HG03442 (cell line): ENCODE data around the gene SLC22A8.
"Not testable (repeated sequence)": the region's sequence is repeated elsewhere in the genome, so short reads cannot be mapped to it uniquely, and the experiment has no call there.

ENCODE experiments used
- ATAC-seq: cut with Tn5 transposase; IDR thresholded peaks from one replicate; pipeline ENCODE4 v1.9.1; 2021; ENCODE audit warnings: mild to moderate bottlenecking, moderate library complexity; ENCODE audit not compliant: unreplicated experiment

SLC22A8 gene, protein sequence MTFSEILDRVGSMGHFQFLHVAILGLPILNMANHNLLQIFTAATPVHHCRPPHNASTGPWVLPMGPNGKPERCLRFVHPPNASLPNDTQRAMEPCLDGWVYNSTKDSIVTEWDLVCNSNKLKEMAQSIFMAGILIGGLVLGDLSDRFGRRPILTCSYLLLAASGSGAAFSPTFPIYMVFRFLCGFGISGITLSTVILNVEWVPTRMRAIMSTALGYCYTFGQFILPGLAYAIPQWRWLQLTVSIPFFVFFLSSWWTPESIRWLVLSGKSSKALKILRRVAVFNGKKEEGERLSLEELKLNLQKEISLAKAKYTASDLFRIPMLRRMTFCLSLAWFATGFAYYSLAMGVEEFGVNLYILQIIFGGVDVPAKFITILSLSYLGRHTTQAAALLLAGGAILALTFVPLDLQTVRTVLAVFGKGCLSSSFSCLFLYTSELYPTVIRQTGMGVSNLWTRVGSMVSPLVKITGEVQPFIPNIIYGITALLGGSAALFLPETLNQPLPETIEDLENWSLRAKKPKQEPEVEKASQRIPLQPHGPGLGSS

DNA sequence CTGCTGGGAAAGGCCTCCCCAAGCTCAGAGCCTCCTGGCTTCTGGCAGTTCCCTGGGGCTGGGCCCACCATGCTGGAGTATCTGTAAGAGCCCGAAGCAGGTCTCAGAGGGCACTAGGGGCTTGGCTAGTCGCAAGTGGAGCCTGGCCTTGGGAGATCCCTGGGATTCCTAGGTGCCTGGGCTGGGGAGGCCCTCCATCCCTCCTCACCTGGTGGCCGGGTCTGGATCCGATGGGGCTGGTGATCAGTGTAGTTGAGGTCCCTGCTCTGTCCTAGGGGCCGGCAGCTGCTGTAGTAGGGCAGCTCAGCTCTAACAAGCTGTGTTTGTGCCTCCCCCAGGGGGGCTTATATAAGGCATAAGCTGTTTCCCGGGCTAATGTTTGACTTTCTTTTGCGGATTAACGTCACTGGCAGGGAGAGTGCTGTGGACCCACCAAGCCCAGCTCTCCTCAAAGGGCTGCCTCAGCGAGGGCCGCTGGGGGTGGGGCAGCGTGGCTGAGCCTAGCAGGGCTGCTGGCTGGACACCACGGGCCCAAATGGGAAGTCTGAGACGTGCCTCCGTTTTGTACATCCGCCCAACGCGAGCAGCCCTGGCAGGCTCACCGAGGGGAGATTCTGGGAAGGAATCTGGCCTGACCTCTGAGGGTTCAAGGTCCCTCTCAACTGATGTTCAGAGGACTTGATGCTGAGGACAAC, at the start of gene SLC22A8:
SLC22A8 (minus strand) TSS at position 321 of the 695 bp plus-strand sequence. CDS start 883 bp downstream, outside the sequence.
- ATAC-seq: no peak

GRCh38 chr11:63046203-63046602, 30.6 kb upstream of the SLC22A8 start:
- ATAC-seq: not testable (repeated sequence)

GRCh38 chr11:63042596-63042995, 27.0 kb upstream of the SLC22A8 start:
- no peak for ATAC-seq

DNA sequence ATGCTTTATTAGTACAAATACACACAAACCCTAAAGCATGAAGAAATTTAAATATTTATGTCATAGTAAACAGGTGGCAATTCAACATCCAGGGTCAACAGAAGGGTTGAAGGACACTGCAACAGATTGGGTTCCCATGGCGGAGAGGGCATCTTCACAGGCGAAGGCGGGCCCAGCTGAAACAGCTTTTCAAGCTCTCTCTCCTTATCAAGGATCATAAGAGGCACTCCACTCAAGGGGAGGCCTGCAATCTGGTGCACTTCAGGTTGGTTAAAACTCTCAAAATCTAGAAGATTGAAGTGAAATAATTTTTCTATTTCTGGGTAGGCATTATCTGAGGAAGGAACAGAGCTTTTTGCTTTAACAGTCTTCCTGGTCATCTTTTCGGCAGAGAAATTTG, 16.8 kb upstream of the SLC22A8 start:
- no peak for ATAC-seq

- ATAC-seq: peak; percentile 60
Measured at GRCh38 chr11:63023841-63024648, 8.4 kb upstream of the SLC22A8 start.

DNA sequence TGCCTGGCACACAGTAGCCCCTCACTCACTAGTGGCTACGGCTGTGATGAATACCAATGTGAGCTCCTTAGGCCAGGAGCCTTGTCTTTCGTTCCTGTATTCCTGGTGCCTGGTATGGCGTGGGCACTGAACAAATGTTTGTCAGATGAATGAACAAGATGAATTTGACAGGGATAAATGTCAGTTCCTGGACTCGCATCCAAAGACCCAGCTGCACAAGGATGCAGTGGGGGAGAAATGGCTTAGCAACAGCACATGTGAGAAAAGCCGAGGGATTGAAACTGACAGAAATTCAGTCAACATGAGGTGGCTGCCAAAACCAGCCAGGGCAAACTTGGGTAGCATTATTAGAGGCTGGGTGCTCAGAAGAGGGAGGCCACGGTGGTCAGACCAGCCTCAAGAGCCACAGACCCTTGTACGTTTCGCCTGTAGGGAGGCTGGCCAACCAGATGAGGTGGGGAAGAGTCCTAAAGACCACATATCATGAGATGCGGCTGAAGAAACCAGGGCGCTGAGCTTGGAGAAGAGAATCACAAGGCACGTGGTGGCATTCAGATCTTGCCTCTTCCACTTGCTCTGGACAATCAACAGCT, 7.7 kb upstream of the SLC22A8 start:
- ATAC-seq: no peak

GRCh38 chr11:63022441-63022840, 6.8 kb upstream of the SLC22A8 start:
- ATAC-seq: no peak

GRCh38 chr11:63020671-63021291, 5.1 kb upstream of the SLC22A8 start:
- no peak for ATAC-seq

DNA sequence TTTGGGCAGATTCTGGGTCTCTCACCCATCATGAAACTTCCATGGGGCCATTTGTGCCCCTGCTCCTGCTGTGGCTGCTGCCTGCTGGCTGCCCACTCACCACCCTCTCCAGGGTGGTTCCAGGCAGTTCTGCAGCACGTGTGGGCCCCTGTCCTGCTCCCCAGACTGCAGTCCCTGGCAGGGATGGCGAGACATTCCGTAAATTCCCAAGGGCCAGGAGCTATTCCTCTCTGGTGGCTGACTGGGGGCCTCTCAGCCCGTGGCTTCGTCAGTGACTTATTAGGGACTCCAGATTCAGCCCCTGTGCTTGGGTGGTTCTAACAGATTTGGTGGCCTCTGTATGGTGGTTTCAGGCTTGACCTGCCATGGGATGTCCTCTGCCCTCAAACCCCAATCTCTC, 3.9 kb upstream of the SLC22A8 start:
- ATAC-seq: no peak

GRCh38 chr11:63017306-63017974, 1.8 kb upstream of the SLC22A8 start:
- ATAC-seq: no peak

- ATAC-seq: no peak
Measured at GRCh38 chr11:63014408-63015055, 1.1 kb downstream of the SLC22A8 start.

DNA sequence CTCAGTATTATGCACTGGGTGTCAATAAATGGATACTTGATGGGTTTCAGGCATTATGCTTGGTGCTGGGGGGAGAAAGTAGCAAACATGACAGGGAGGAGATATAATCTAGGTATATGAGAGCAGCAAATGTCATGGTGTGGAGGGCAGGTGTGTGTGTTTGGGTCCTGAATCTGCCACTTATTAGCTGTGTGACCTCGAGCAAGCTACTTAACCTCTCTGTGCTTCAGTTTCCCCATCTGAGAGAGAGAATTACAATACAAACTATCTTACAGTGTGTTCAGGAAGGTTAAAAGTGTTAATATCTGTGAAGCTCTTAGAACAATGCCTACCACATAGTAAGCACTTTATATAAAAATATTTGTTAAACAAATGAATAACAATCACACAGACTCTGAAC, 2.8 kb downstream of the SLC22A8 start:
- no peak for ATAC-seq

DNA sequence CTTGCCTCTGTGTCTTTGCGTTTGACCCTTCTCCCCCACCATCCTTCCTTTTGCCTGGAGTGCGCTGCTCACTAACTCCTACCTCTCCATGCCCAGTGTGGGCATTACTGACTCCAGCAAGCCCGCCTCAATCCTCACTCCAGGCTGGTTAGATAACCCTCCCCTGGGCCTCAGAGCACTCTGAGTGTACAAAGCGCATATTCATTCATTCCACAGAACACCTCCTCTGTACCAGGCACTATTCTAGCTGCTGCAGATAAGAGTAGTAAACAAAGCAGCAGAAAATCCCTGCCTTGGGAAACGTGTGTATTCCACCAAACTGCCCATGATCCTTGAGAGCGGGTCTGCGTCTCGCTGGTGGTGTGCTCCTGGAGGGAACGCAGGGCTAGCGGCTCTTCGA, 3.2 kb downstream of the SLC22A8 start:
- ATAC-seq: no peak

GRCh38 chr11:63010934-63011439, 4.7 kb downstream of the SLC22A8 start:
- ATAC-seq: no peak

DNA sequence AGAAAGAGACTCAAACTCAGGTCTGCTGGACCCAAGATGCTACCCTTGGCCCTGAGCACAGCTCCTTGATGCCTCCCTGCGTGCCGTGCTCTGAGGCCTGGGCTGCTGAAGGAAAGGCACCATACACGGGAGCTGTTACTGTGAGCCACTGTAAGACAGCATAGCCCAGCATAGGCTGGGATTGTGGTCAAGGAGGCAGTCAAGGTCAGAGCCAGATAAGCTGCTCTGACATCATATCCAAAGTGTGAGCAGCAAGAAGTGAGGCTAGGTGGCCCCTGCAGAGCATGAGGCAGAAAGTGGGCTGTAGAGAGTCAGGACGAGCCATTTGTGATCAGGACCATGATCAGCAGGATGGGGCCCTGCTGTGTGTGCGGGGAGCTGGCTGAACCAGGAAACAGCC, 7.7 kb downstream of the SLC22A8 start:
- ATAC-seq: no peak

DNA sequence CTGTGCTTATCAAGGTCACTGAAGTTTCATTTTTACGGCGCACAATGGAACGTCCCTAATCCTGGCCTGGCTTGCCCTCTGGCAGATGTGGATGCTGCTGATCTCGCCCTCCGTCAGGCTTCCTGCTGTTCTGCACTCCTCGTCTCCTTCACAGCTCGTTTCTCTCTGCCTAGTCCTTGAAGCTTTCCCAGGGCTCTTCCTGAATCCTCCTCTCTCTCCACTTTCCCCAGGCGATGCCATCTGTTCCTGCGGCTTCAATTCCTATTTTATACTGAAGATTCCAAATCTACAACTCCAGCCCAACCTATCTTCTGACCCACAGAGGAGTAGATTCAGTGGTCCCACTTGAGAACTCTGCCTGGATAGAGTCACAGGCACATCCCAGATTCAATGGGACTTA, 14.2 kb downstream of the SLC22A8 start:
- no peak for ATAC-seq

GRCh38 chr11:62999649-63000048, 16.0 kb downstream of the SLC22A8 start:
- ATAC-seq: no peak

GRCh38 chr11:62999156-62999555, 16.5 kb downstream of the SLC22A8 start:
- no peak for ATAC-seq

DNA sequence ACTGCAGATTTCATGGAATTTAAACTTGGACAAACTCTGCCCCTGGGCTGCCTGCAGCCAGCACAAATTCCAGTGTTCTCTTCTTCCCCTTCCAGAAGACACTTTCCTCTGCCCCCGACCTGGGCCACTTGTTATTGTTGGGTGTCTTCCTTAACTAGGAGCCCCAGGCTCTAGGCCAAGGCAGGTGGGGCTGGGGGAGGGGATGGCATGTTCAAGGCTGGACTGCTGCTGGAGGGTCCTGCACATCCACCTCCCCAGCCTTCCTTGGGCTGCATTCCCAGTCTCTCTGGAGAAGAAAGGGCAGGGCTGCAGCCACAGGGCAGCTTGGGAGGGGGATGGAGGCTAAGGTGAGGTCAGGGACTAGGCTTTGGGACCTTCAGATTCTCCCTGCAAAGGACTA, 19.4 kb downstream of the SLC22A8 start:
- no peak for ATAC-seq
